ENCODE data around the gene BLNK.
A peak's percentile ranks its signal among the peaks of the same experiment; 100 is the strongest.

DNA sequence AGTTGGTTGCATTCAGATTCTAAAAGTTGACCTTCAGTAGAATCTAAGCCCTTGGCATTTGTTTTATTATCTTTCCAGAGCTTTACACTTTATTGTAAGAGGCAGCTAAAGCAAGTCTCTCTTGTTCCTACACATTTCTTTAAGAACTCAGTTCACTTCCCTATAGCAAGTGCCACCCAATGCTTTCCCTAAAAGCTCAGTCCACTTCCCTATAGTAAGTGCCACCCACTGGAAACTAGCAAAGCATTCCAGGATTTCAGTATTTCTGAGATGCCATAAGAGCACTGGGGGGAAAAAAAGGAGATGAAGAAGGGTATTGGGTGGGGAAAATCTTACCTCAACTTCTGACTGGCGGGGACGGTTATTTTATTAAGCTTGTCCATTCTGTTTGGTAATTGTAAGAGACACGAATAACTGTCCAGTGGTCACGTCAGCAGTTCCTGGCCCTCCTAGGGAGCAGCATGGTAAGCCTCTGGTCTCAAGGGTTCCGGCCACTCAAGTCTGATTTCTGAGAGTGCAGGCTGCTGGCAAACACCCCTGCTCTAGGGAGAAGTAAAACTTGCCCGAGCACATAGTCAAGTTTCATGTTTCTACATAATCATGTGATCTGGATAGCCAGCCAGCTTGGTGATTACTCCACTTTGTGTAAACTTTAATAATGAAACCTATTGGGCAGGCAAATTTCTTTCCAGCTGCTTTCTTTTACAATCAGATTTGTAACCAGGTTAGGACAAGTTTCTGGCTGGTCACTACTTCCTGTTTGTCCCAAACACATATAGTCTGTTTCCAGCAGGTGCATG is at the start of gene BLNK:
- TF ChIP-seq, protein P1, sequence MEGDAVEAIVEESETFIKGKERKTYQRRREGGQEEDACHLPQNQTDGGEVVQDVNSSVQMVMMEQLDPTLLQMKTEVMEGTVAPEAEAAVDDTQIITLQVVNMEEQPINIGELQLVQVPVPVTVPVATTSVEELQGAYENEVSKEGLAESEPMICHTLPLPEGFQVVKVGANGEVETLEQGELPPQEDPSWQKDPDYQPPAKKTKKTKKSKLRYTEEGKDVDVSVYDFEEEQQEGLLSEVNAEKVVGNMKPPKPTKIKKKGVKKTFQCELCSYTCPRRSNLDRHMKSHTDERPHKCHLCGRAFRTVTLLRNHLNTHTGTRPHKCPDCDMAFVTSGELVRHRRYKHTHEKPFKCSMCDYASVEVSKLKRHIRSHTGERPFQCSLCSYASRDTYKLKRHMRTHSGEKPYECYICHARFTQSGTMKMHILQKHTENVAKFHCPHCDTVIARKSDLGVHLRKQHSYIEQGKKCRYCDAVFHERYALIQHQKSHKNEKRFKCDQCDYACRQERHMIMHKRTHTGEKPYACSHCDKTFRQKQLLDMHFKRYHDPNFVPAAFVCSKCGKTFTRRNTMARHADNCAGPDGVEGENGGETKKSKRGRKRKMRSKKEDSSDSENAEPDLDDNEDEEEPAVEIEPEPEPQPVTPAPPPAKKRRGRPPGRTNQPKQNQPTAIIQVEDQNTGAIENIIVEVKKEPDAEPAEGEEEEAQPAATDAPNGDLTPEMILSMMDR (IDR thresholded peaks at IDR 0.05): no peak
- TF ChIP-seq POLR2A (IDR thresholded peaks at IDR 0.05) (peak in 1 of 2 donors; percentile 11), EP300 (IDR thresholded peaks at IDR 0.05) (no peak)
